Measurements from ENCODE around the gene SPTB. TPM values are rescaled to one million over a fixed set of nuclear protein-coding genes. Genes with fewer than 3 reads are reported as not detected.

The SPTB gene
- total RNA-seq, 1 experiment from 2014 or later = 2.3 TPM

GRCh38 chr14:64826333-64826732 is 53.4 kb downstream of the SPTB start:
- Histone ChIP-seq H3K79me2 (ENCODE audit: insufficient read depth, low read length) (no peaks in the 10 kb centered on the region), H2BK12ac (ENCODE audit: insufficient read length, low read depth, low read length) (no peak overlapping the region), H3K9ac (ENCODE audit: extremely low read depth, insufficient read length, low read length) (no peak overlapping the region), H2AFZ (ENCODE audit: low read length) (no peak overlapping the region), H3K18ac (ENCODE audit: insufficient read length, low read depth, low read length) (no peak overlapping the region), H3K23ac (ENCODE audit: insufficient read length, low read depth, low read length) (no peak overlapping the region), H4K91ac (ENCODE audit: insufficient read length, low read depth, low read length) (no peak overlapping the region), H3K4ac (ENCODE audit: low read depth, low read length) (no peak overlapping the region), H3K4me1 (ENCODE audit: insufficient read depth, low read length) (no peaks in the 10 kb centered on the region), H3K27ac (ENCODE audit: insufficient read length, low read depth, low read length) (no peak overlapping the region), H2BK5ac (ENCODE audit: insufficient read length, low read length) (no peak overlapping the region), H3K23me2 (ENCODE audit: insufficient read length, low read depth, low read length, poor library complexity, severe bottlenecking) (no peaks in the 10 kb centered on the region), H2BK15ac (ENCODE audit: low read depth, low read length) (no peak overlapping the region), H3K14ac (ENCODE audit: insufficient read depth, low read length) (no peak overlapping the region), H4K20me1 (ENCODE audit: control insufficient read depth, insufficient read depth, insufficient read length) (no peaks in the 10 kb centered on the region), H3T11ph (ENCODE audit: low read length) (no peak overlapping the region), H2AK5ac (ENCODE audit: insufficient read length, low read length) (no peak overlapping the region), H3K27me3 (ENCODE audit: insufficient read depth, low read length) (no peaks in the 10 kb centered on the region), H4K8ac (replicated peaks; ENCODE audit: insufficient read length, low read depth, low read length) (no peak overlapping the region), H2BK120ac (ENCODE audit: low read depth, low read length, poor library complexity, severe bottlenecking) (no peak overlapping the region), H4K5ac (ENCODE audit: insufficient read length, low read depth, low read length) (no peak overlapping the region), H3K56ac (ENCODE audit: insufficient read length, low read depth, low read length) (no peak overlapping the region), H3K79me1 (ENCODE audit: insufficient read depth, low read depth, low read length, poor library complexity, severe bottlenecking) (no peaks in the 10 kb centered on the region), H2BK20ac (ENCODE audit: low read depth, low read length, poor library complexity, severe bottlenecking) (no peak overlapping the region), H3K4me2 (ENCODE audit: insufficient read depth, insufficient read length, low read length) (no peak overlapping the region), H3K9me3 (ENCODE audit: control insufficient read depth, low read depth, low read length) (no peaks in the 10 kb centered on the region)
- H3K4me1 Mint-ChIP-seq = peaks cover 9 to 24% of the 10 kb centered on the region in 2 experiments
- no peak for DNase-seq
- H3K9me3 Mint-ChIP-seq = no peaks in the 10 kb centered on the region
- no CpG with 5 or more reads among the region's 4 CpGs for WGBS (ENCODE audit: extremely low coverage, insufficient read length, low lambda C conversion rate)
- peaks cover 16% of the 10 kb centered on the region for H3K27me3 Mint-ChIP-seq (ENCODE audit: low read depth)
- no peak overlapping the region for H3K4me3 Mint-ChIP-seq
- H3K27ac Mint-ChIP-seq = no peak overlapping the region
- no peak for TF ChIP-seq CTCF (conservative IDR thresholded peaks at IDR 0.05)
- no peaks in the 10 kb centered on the region for H3K36me3 Mint-ChIP-seq (ENCODE audit: insufficient read depth in 1 of 3, low read depth in 3 of 3)
